Dendritic cell treated with granulocyte-macrophage colony-stimulating factor and Interleukin-4, amounts not matched to agents 40 ng/mL and 50 ng/mL, for 4 days (primary cell): Measurements from ENCODE around the gene LIPH.
"Not testable (repeated sequence)": the region's sequence is repeated elsewhere in the genome, so short reads cannot be mapped to it uniquely, and the experiment has no call there.

Experiments
- H3K27ac Mint-ChIP-seq: one replicate; pipeline ENCODE4 v1.8.0; 2022; ENCODE audit warnings: mild to moderate bottlenecking, mixed read lengths
- H3K27me3 Mint-ChIP-seq: one replicate; pipeline ENCODE4 v1.8.0; 2022; ENCODE audit warnings: mild to moderate bottlenecking, mixed read lengths
- H3K36me3 Mint-ChIP-seq: one replicate; pipeline ENCODE4 v1.8.0; 2022; ENCODE audit warnings: low read depth, mixed read lengths
- H3K4me1 Mint-ChIP-seq: one replicate; pipeline ENCODE4 v1.8.0; 2022; ENCODE audit warnings: low read depth, mixed read lengths
- H3K4me3 Mint-ChIP-seq: one replicate; pipeline ENCODE4 v1.8.0; 2022; ENCODE audit warnings: mild to moderate bottlenecking, moderate library complexity, mixed read lengths
- H3K9me3 Mint-ChIP-seq: one replicate; pipeline ENCODE4 v1.8.0; 2022; ENCODE audit warnings: mixed read lengths
- intact Hi-C: fragments of 100-400 bp; cut with micrococcal nuclease; formaldehyde crosslinking; loops from one replicate; pipeline ENCODE4 v1.15.0; 2022

Gene LIPH

GRCh38 chr3:185560676-185561075 is 8.3 kb upstream of the LIPH start:
- Mint-ChIP-seq H3K4me1 (peaks cover 24% of the 10 kb centered on the region), H3K4me3 (no peak overlapping the region), H3K36me3 (no peaks in the 10 kb centered on the region), H3K9me3 (no peaks in the 10 kb centered on the region), H3K27ac (peak overlapping the region; percentile 74), H3K27me3 (peaks cover 2% of the 10 kb centered on the region)
- intact Hi-C loops, result no loop called here

- no peak overlapping the region for H3K27ac Mint-ChIP-seq
- H3K9me3 Mint-ChIP-seq, result no peaks in the 10 kb centered on the region
- intact Hi-C loops, result no loop called here
- H3K36me3 Mint-ChIP-seq, result no peaks in the 10 kb centered on the region
- peaks cover 24% of the 10 kb centered on the region for H3K4me1 Mint-ChIP-seq
- peaks cover 2% of the 10 kb centered on the region for H3K27me3 Mint-ChIP-seq
- no peak overlapping the region for H3K4me3 Mint-ChIP-seq
These were observed 7.3 kb upstream of the LIPH start for GRCh38 chr3:185559706-185560090.

- no peaks in the 10 kb centered on the region for H3K9me3 Mint-ChIP-seq
- H3K27ac Mint-ChIP-seq, result no peak overlapping the region
- intact Hi-C loops, result no loop called here
- peaks cover 24% of the 10 kb centered on the region for H3K4me1 Mint-ChIP-seq
- no peaks in the 10 kb centered on the region for H3K36me3 Mint-ChIP-seq
- H3K27me3 Mint-ChIP-seq, result peaks cover 2% of the 10 kb centered on the region
- H3K4me3 Mint-ChIP-seq, result no peak overlapping the region
These were observed 6.0 kb upstream of the LIPH start for GRCh38 chr3:185558395-185558794.

GRCh38 chr3:185556640-185557039 is 4.3 kb upstream of the LIPH start:
- H3K9me3 Mint-ChIP-seq, intact Hi-C loops: not testable (repeated sequence)

GRCh38 chr3:185555860-185556347 is 3.5 kb upstream of the LIPH start:
- no peaks in the 10 kb centered on the region for H3K9me3 Mint-ChIP-seq
- intact Hi-C loops, result no loop called here
- H3K36me3 Mint-ChIP-seq, result no peaks in the 10 kb centered on the region
- H3K27ac Mint-ChIP-seq, result no peak overlapping the region
- no peak overlapping the region for H3K4me3 Mint-ChIP-seq
- H3K4me1 Mint-ChIP-seq, result peaks cover 10% of the 10 kb centered on the region
- peaks cover 2% of the 10 kb centered on the region for H3K27me3 Mint-ChIP-seq

More at GRCh38 chr3:185556640-185557039, 4.3 kb upstream of the LIPH start:
- H3K4me1 Mint-ChIP-seq, result peaks cover 18% of the 10 kb centered on the region
- not testable (repeated sequence) for H3K27me3 Mint-ChIP-seq, H3K4me3 Mint-ChIP-seq, H3K27ac Mint-ChIP-seq, H3K36me3 Mint-ChIP-seq

- H3K4me3 Mint-ChIP-seq, result no peak overlapping the region
- peaks cover 7% of the 10 kb centered on the region for H3K4me1 Mint-ChIP-seq
- no peak overlapping the region for H3K27ac Mint-ChIP-seq
- H3K36me3 Mint-ChIP-seq, result no peaks in the 10 kb centered on the region
- intact Hi-C loops, result no loop called here
- H3K27me3 Mint-ChIP-seq, result peaks cover 2% of the 10 kb centered on the region
- H3K9me3 Mint-ChIP-seq, result no peaks in the 10 kb centered on the region
These were observed 2.7 kb upstream of the LIPH start for GRCh38 chr3:185555101-185555501.

GRCh38 chr3:185549651-185550111 is 2.7 kb downstream of the LIPH start:
- Mint-ChIP-seq H3K27ac (no peak overlapping the region), H3K9me3 (no peaks in the 10 kb centered on the region), H3K27me3 (no peaks in the 10 kb centered on the region), H3K4me1 (no peaks in the 10 kb centered on the region), H3K4me3 (no peak overlapping the region), H3K36me3 (no peaks in the 10 kb centered on the region)
- intact Hi-C loops, result no loop called here

GRCh38 chr3:185549122-185549521 is 3.3 kb downstream of the LIPH start:
- no peak overlapping the region for H3K27ac Mint-ChIP-seq
- intact Hi-C loops, result no loop called here
- H3K4me3 Mint-ChIP-seq, result no peak overlapping the region
- no peaks in the 10 kb centered on the region for H3K9me3 Mint-ChIP-seq
- H3K36me3 Mint-ChIP-seq, result no peaks in the 10 kb centered on the region
- H3K4me1 Mint-ChIP-seq, result no peaks in the 10 kb centered on the region
- no peaks in the 10 kb centered on the region for H3K27me3 Mint-ChIP-seq

GRCh38 chr3:185540695-185541094 is 11.7 kb downstream of the LIPH start:
- H3K9me3 Mint-ChIP-seq, result no peaks in the 10 kb centered on the region
- peaks cover 12% of the 10 kb centered on the region for H3K4me1 Mint-ChIP-seq
- intact Hi-C loops, result no loop called here
- no peak overlapping the region for H3K27ac Mint-ChIP-seq
- peaks cover 7% of the 10 kb centered on the region for H3K27me3 Mint-ChIP-seq
- no peaks in the 10 kb centered on the region for H3K36me3 Mint-ChIP-seq
- no peak overlapping the region for H3K4me3 Mint-ChIP-seq

GRCh38 chr3:185539934-185540333 is 12.5 kb downstream of the LIPH start:
- Mint-ChIP-seq H3K27me3 (peaks cover 7% of the 10 kb centered on the region), H3K9me3 (no peaks in the 10 kb centered on the region), H3K27ac (peak overlapping the region; percentile 6), H3K4me3 (no peak overlapping the region), H3K36me3 (no peaks in the 10 kb centered on the region), H3K4me1 (peaks cover 12% of the 10 kb centered on the region)
- intact Hi-C loops, result no loop called here

GRCh38 chr3:185537369-185537970 is 14.9 kb downstream of the LIPH start:
- peak overlapping the region; percentile 72 for H3K27ac Mint-ChIP-seq
- intact Hi-C loops, result no loop called here
- H3K27me3 Mint-ChIP-seq, result peaks cover 7% of the 10 kb centered on the region
- peaks cover 12% of the 10 kb centered on the region for H3K4me1 Mint-ChIP-seq
- H3K4me3 Mint-ChIP-seq, result no peak overlapping the region
- no peaks in the 10 kb centered on the region for H3K36me3 Mint-ChIP-seq
- no peaks in the 10 kb centered on the region for H3K9me3 Mint-ChIP-seq

GRCh38 chr3:185534511-185534910 is 17.9 kb downstream of the LIPH start:
- Mint-ChIP-seq H3K36me3 (no peaks in the 10 kb centered on the region), H3K9me3 (no peaks in the 10 kb centered on the region)
- intact Hi-C loops, result no loop called here

GRCh38 chr3:185532901-185533300 is 19.5 kb downstream of the LIPH start:
- no peak overlapping the region for H3K4me3 Mint-ChIP-seq
- H3K9me3 Mint-ChIP-seq, result no peaks in the 10 kb centered on the region
- H3K27ac Mint-ChIP-seq, result no peak overlapping the region
- H3K27me3 Mint-ChIP-seq, result peaks cover 2% of the 10 kb centered on the region
- H3K36me3 Mint-ChIP-seq, result no peaks in the 10 kb centered on the region
- intact Hi-C loops, result no loop called here
- H3K4me1 Mint-ChIP-seq, result peaks cover 10% of the 10 kb centered on the region

More at GRCh38 chr3:185534511-185534910, 17.9 kb downstream of the LIPH start:
- no peak overlapping the region for H3K4me3 Mint-ChIP-seq
- H3K27ac Mint-ChIP-seq, result no peak overlapping the region
- H3K4me1 Mint-ChIP-seq, result peaks cover 12% of the 10 kb centered on the region
- peaks cover 2% of the 10 kb centered on the region for H3K27me3 Mint-ChIP-seq

- intact Hi-C loops, result no loop called here
- H3K27ac Mint-ChIP-seq, result no peak overlapping the region
- peaks cover 3% of the 10 kb centered on the region for H3K27me3 Mint-ChIP-seq
- H3K4me1 Mint-ChIP-seq, result no peaks in the 10 kb centered on the region
- H3K9me3 Mint-ChIP-seq, result no peaks in the 10 kb centered on the region
- no peaks in the 10 kb centered on the region for H3K36me3 Mint-ChIP-seq
- no peak overlapping the region for H3K4me3 Mint-ChIP-seq
These were observed 21.5 kb downstream of the LIPH start for GRCh38 chr3:185530856-185531255.

- H3K9me3 Mint-ChIP-seq, result no peaks in the 10 kb centered on the region
- intact Hi-C loops, result no loop called here
- no peaks in the 10 kb centered on the region for H3K4me1 Mint-ChIP-seq
- no peak overlapping the region for H3K27ac Mint-ChIP-seq
- peaks cover 5% of the 10 kb centered on the region for H3K27me3 Mint-ChIP-seq
- no peaks in the 10 kb centered on the region for H3K36me3 Mint-ChIP-seq
- no peak overlapping the region for H3K4me3 Mint-ChIP-seq
These were observed 23.9 kb downstream of the LIPH start for GRCh38 chr3:185528532-185528931.
